ENCODE results near the gene NME4.

DNA sequence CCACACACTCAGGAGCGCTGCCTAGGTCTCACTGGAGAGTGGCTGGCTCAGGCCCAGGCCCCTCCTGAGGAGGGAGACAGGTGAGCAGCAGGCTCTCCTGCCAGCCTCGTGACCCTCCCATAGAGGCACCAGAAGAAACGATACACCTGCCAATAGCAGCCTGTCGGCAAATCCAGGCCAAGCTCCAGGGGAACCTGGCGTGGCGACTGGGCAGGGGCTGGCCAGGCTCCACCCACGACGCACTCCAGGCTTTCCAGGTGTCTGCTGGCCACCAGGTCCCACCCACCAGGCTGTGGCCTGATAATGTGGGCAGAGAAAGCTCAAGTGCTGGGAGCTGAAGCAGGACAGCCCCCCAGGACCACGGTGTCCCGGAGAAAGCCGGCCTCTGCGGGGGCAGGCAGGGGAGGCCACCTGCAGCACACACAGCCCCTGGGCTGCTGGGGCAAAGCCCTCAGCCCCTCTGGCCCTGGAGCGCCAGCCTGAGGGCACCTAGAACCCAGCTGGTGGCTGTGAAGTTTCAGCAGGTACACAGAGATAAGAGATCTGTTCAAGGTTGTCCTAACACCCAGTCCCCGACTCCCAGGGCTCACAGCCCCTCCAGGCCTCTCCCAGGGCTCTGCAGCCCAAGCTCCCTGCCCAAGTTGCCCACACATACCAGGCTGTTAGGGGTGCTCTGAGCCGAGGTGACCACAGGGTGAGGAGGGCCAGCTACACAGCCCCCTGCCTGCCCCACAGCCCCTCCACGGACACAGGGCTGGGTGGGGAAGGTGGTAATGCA lies 17.6 kb upstream of the NME4 start:
- TF ChIP-seq POLR2AphosphoS5 (IDR thresholded peaks at IDR 0.05; ENCODE audit: low read depth, low read length) = no peak
- TF ChIP-seq POLR2A (IDR thresholded peaks at IDR 0.05; ENCODE audit: low read depth, low read length) = no peak
- no peak for TF ChIP-seq TAF1 (IDR thresholded peaks at IDR 0.05; ENCODE audit: borderline replicate concordance, low read depth, low read length)

Measured in GM12892 (cell line).